SK-N-SH (cell line): ENCODE results near the gene BRD1. TPM values are rescaled to one million over a fixed set of nuclear protein-coding genes. Genes with fewer than 3 reads are reported as not detected.

Experiments
- CTCF ChIA-PET: fragments of 300-600, 350-600 bp; formaldehyde crosslinking; extraction: SDS; loops from one replicate; lab custom pipeline; 2021; lab: Yijun Ruan, JAX
- POLR2A ChIA-PET: fragments of 350-600 bp; sonication (Branson Sonifier 250); formaldehyde crosslinking; extraction: SDS; loops from one replicate; lab custom pipeline; 2020; ENCODE audit warnings: antibody characterized with exemption, inconsistent platforms; lab: Yijun Ruan, JAX
- DNase-seq: peaks from one replicate; pipeline ENCODE4 v3.0.0; 2012
- H2AFZ ChIP-seq: fragments of 200-600 bp; sonication (generic); 2 replicates; pipeline ENCODE4 v1.8.1; 2016; ENCODE audit warnings: antibody characterized with exemption, mild to moderate bottlenecking, low read depth
- H3F3A ChIP-seq: fragments of 200-600 bp; sonication (generic); replicated peaks from 2 replicates; pipeline ENCODE3; 2016; ENCODE audit warnings: antibody characterized with exemption, mild to moderate bottlenecking; ENCODE audit not compliant: insufficient read depth
- H3K27ac ChIP-seq, 2 experiments: fragments of 200-500 bp in 1 of 2; fragments of 200-600 bp in 1 of 2; sonication (Bioruptor generic) in 1 of 2; sonication (generic), shearing (Covaris generic) in 1 of 2; 2 replicates each; pipeline versions ENCODE4 v1.5.1 to v1.6.1; 2014 to 2016; ENCODE audit warnings: low read depth in 2 of 2, inconsistent platforms in 1 of 2, low read length in 1 of 2, mild to moderate bottlenecking in 1 of 2, mixed read lengths in 1 of 2
- H3K27me3 ChIP-seq: fragments of 200-600 bp; sonication (generic), shearing (Covaris generic); 2 replicates; pipeline ENCODE4 v1.6.1; 2016; ENCODE audit warnings: mixed run types; ENCODE audit not compliant: insufficient read depth
- H3K36me3 ChIP-seq, 2 experiments: fragments of 200-500 bp in 1 of 2; fragments of 200-600 bp in 1 of 2; sonication (Bioruptor generic) in 1 of 2; sonication (generic) in 1 of 2; replicated peaks in 1 of 2; 2 replicates each; pipeline versions ENCODE3 to v1.5.1; 2014 to 2016; ENCODE audit warnings: low read length in 1 of 2, mild to moderate bottlenecking in 1 of 2; ENCODE audit not compliant: insufficient read depth in 2 of 2, control insufficient read depth in 1 of 2
- H3K4me1 ChIP-seq, 2 experiments: fragments of 200-500 bp in 1 of 2; fragments of 200-600 bp in 1 of 2; sonication (Bioruptor generic) in 1 of 2; sonication (generic), shearing (Covaris generic) in 1 of 2; 2 replicates each; pipeline versions ENCODE4 v1.5.1 to v1.6.1; 2014 to 2016; ENCODE audit warnings: low read depth in 1 of 2, low read length in 1 of 2, mixed run types in 1 of 2; ENCODE audit not compliant: insufficient read depth in 2 of 2, control insufficient read depth in 1 of 2
- H3K4me2 ChIP-seq: fragments of 200-600 bp; sonication (generic), shearing (Covaris generic); 2 replicates; pipeline ENCODE4 v1.6.1; 2017; ENCODE audit warnings: mixed run types
- H3K4me3 ChIP-seq, 2 experiments: fragments of 200-500 bp in 1 of 2; fragments of 200-600 bp in 1 of 2; sonication (Bioruptor generic) in 1 of 2; sonication (generic), shearing (Covaris generic) in 1 of 2; 2 replicates each; pipeline versions ENCODE4 v1.5.1 to v1.8.1; 2014 to 2016; ENCODE audit warnings: low read depth in 2 of 2, inconsistent platforms in 1 of 2, low read length in 1 of 2, mild to moderate bottlenecking in 1 of 2, mixed read lengths in 1 of 2, moderate library complexity in 1 of 2
- H3K79me2 ChIP-seq: fragments of 200-600 bp; sonication (generic); 2 replicates; pipeline ENCODE4 v1.8.1; 2017; ENCODE audit warnings: mild to moderate bottlenecking; ENCODE audit not compliant: insufficient read depth
- H3K9ac ChIP-seq: fragments of 200-600 bp; sonication (generic); 2 replicates; pipeline ENCODE4 v1.6.1; 2017; ENCODE audit warnings: mixed run types
- H3K9me2 ChIP-seq: fragments of 200-600 bp; sonication (generic); 2 replicates; pipeline ENCODE4 v1.6.1; 2017; ENCODE audit warnings: mixed run types
- H3K9me3 ChIP-seq: fragments of 200-600 bp; sonication (generic); 2 replicates; pipeline ENCODE4 v1.6.1; 2017; ENCODE audit warnings: mixed run types, mild to moderate bottlenecking, moderate library complexity
- H4K20me1 ChIP-seq: fragments of 200-600 bp; sonication (generic); 2 replicates; pipeline ENCODE4 v1.6.1; 2017; ENCODE audit warnings: mild to moderate bottlenecking, mixed run types; ENCODE audit not compliant: insufficient read depth
- CHD2 ChIP-seq: fragments of 150-350 bp; IDR thresholded peaks from 2 replicates; pipeline ENCODE4 v1.6.1; 2018; ENCODE audit warnings: low read length; ENCODE audit not compliant: partially characterized antibody
- ELF1 ChIP-seq: IDR thresholded peaks from 2 replicates; pipeline ENCODE4 v1.4.0; 2012
- GATA2 ChIP-seq: sonication (generic); formaldehyde crosslinking; IDR thresholded peaks from 2 replicates; pipeline ENCODE4 v1.5.0; 2020; ENCODE audit warnings: mild to moderate bottlenecking, missing genetic modification reagents
- RAD21 ChIP-seq: IDR thresholded peaks from 2 replicates; pipeline ENCODE4 v1.6.1; 2012; ENCODE audit warnings: mild to moderate bottlenecking, low read length
- SIN3A ChIP-seq: IDR thresholded peaks from 2 replicates; pipeline ENCODE4 v1.6.1; 2012; ENCODE audit warnings: low read depth, mild to moderate bottlenecking, low read length, moderate library complexity, borderline replicate concordance
- SMC3 ChIP-seq: IDR thresholded peaks from 2 replicates; pipeline ENCODE4 v1.6.1; 2012; ENCODE audit warnings: low read depth, low read length, improper control_type of control experiment
- TCF12 ChIP-seq: IDR thresholded peaks from 2 replicates; pipeline ENCODE4 v1.4.0; 2012
- TEAD4 ChIP-seq: IDR thresholded peaks from 2 replicates; pipeline ENCODE4 v1.4.0; 2012; ENCODE audit warnings: mild to moderate bottlenecking, borderline replicate concordance; ENCODE audit not compliant: insufficient read depth
- WGBS: methylation state at CpG from one replicate; pipeline ENCODE4 v1.1.6; 2017; ENCODE audit warnings: low lambda C conversion rate; 5-methylcytosine and 5-hydroxymethylcytosine counted together
- polyA plus RNA-seq, 3 experiments: library from polyadenylated mRNA; depleted of rRNA; stranded (reverse); fragments of >200 nt; gene quantifications; 2 replicates each; pipeline ENCODE4 v1.2.3, GENCODE V29; 2012
- TF ChIP-seq, protein P1 (sequence below): IDR thresholded peaks from 2 replicates; pipeline ENCODE4 v1.6.1; 2012; ENCODE audit warnings: mild to moderate bottlenecking, low read depth, low read length, moderate library complexity
- TF ChIP-seq, protein P2 (sequence below): fragments of 150-350 bp; IDR thresholded peaks from 2 replicates; pipeline ENCODE4 v1.6.1; 2017; ENCODE audit warnings: antibody characterized with exemption, low read length, low read depth, borderline replicate concordance

The BRD1 gene
- polyA plus RNA-seq, 1 of the 3 experiments (the other 2 are of a cell fraction) = 10.3 TPM

DNA sequence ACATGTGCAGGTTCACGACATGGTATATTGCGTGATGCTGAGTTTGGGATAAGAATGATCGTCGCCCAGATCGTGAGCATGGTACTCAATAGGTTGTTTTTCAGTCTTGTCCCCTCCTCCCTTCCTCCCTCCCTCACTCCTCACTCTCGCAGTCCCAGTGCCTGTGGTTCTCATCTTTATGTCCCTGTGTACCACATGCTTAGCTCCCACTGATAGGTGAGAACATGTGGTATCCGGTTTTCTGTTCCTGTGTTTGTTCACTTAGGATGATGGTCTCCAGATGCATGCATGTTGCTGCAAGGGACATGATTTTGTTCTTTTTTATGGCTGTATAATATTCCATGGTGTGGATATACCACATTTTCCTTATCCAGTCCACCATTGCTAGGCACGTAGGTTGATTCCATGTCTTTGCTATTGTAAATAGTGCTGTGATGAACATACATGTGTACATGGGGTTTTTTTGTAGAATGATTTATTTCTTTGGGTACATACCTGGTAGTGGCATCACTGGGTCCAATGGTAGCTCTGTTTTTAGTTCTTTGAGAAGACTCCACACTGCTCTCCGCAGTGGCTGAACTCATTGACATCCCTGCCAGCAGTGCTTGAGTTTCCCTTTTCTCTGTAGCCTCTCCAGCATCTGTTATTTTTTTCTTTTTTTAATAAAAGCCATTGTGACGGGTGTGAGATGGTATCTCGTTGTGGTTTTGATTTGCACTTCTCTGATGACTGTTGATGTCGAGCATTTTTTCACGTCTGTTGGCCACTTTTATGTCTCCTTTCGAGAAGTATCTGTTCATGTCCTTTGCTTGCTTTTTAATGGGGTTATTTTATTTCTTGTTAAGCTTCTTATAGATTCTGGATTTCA lies 42.4 kb upstream of the BRD1 start:
- Histone ChIP-seq H3K9ac (no peak overlapping the region), H3K4me3 (no peak overlapping the region; a peak in 1 of 4 replicates), H3K27me3 (no peaks in the 10 kb centered on the region), H2AFZ (no peak overlapping the region), H3K4me1 (no peaks in the 10 kb centered on the region), H3K9me2 (no peaks in the 10 kb centered on the region), H3K27ac (no peak overlapping the region), H4K20me1 (peaks cover 40% of the 10 kb centered on the region), H3K36me3 (peaks cover 0 to 22% of the 10 kb centered on the region in 2 experiments), H3K79me2 (peaks cover 100% of the 10 kb centered on the region), H3F3A (no peaks in the 10 kb centered on the region), H3K4me2 (no peak overlapping the region), H3K9me3 (peaks cover 3% of the 10 kb centered on the region; the same call in 1 of the 2 replicates)
- no peak for DNase-seq
- WGBS = 94% methylated on average over 14 of the region's 14 CpGs
- ChIA-PET CTCF (interaction anchor here (1.6 kb wide), 1 partner anchor 10 kb away, joined by 4 read pairs; no protein-coding TSS in a partner anchor), POLR2A (no interaction called here)
- TF ChIP-seq, protein P1, sequence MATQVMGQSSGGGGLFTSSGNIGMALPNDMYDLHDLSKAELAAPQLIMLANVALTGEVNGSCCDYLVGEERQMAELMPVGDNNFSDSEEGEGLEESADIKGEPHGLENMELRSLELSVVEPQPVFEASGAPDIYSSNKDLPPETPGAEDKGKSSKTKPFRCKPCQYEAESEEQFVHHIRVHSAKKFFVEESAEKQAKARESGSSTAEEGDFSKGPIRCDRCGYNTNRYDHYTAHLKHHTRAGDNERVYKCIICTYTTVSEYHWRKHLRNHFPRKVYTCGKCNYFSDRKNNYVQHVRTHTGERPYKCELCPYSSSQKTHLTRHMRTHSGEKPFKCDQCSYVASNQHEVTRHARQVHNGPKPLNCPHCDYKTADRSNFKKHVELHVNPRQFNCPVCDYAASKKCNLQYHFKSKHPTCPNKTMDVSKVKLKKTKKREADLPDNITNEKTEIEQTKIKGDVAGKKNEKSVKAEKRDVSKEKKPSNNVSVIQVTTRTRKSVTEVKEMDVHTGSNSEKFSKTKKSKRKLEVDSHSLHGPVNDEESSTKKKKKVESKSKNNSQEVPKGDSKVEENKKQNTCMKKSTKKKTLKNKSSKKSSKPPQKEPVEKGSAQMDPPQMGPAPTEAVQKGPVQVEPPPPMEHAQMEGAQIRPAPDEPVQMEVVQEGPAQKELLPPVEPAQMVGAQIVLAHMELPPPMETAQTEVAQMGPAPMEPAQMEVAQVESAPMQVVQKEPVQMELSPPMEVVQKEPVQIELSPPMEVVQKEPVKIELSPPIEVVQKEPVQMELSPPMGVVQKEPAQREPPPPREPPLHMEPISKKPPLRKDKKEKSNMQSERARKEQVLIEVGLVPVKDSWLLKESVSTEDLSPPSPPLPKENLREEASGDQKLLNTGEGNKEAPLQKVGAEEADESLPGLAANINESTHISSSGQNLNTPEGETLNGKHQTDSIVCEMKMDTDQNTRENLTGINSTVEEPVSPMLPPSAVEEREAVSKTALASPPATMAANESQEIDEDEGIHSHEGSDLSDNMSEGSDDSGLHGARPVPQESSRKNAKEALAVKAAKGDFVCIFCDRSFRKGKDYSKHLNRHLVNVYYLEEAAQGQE = no peak
- TF ChIP-seq GATA2 (CRISPR knock-in tag) (no peak), CHD2 (no peak), RAD21 (no peak), SIN3A (no peak), ELF1 (no peak), TCF12 (no peak), SMC3 (no peak), TEAD4 (no peak)
- TF ChIP-seq, protein P2, sequence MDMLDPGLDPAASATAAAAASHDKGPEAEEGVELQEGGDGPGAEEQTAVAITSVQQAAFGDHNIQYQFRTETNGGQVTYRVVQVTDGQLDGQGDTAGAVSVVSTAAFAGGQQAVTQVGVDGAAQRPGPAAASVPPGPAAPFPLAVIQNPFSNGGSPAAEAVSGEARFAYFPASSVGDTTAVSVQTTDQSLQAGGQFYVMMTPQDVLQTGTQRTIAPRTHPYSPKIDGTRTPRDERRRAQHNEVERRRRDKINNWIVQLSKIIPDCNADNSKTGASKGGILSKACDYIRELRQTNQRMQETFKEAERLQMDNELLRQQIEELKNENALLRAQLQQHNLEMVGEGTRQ = no peak
